Tibial nerve (tissue), 4 donors: Measurements from ENCODE around the gene RMP24.

Source experiments
- CTCF ChIP-seq, 5 experiments: fragments of 200-600 bp in 3 of 5; fragments of 450-650 bp in 2 of 5; sonication (generic) in 3 of 5; IDR thresholded peaks; one replicate each; pipeline ENCODE4 v1.5.1; 2016 to 2019; ENCODE audit warnings: antibody characterized with exemption in 5 of 5, mild to moderate bottlenecking in 3 of 5, moderate library complexity in 2 of 5
- EP300 ChIP-seq, 2 donors: sonication (generic); formaldehyde crosslinking; IDR thresholded peaks; one replicate each; pipeline ENCODE4 v1.6.1; 2017; ENCODE audit warnings: antibody characterized with exemption in 2 of 2, mild to moderate bottlenecking in 1 of 2
- POLR2A ChIP-seq, 2 donors: fragments of 450-650 bp; IDR thresholded peaks; one replicate each; pipeline ENCODE4 v1.6.1; 2017; ENCODE audit warnings: antibody characterized with exemption in 2 of 2, mild to moderate bottlenecking in 2 of 2, moderate library complexity in 2 of 2

GRCh38 chr18:36015629-36016028 is 43.1 kb downstream of the RMP24 start:
- TF ChIP-seq CTCF (IDR thresholded peaks at IDR 0.05): no peak
- TF ChIP-seq EP300 (IDR thresholded peaks at IDR 0.05): no peak
- TF ChIP-seq POLR2A (IDR thresholded peaks at IDR 0.05): no peak
